AG09309 (cell line): ENCODE data around the gene KCNIP1.

Source experiments
- DNase-seq: peaks from one replicate; pipeline ENCODE4 v3.0.0-alpha.2; 2010; ENCODE audit warnings: low read depth
- H3K4me3 ChIP-seq: 2 replicates; pipeline ENCODE4 v1.5.1; 2011; ENCODE audit warnings: mild to moderate bottlenecking, low read depth, low read length, moderate library complexity; ENCODE audit not compliant: control insufficient read depth
- TF ChIP-seq, protein P1 (sequence below): IDR thresholded peaks from 2 replicates; pipeline ENCODE4 v1.5.1; 2011; ENCODE audit warnings: mild to moderate bottlenecking, low read depth, low read length, inconsistent platforms; ENCODE audit not compliant: insufficient read depth, control insufficient read depth; ENCODE audit errors: missing control alignments

KCNIP1 gene

GRCh38 chr5:170553218-170553617 is 49.4 kb downstream of the KCNIP1 start:
- no peak for DNase-seq
- TF ChIP-seq, protein P1, sequence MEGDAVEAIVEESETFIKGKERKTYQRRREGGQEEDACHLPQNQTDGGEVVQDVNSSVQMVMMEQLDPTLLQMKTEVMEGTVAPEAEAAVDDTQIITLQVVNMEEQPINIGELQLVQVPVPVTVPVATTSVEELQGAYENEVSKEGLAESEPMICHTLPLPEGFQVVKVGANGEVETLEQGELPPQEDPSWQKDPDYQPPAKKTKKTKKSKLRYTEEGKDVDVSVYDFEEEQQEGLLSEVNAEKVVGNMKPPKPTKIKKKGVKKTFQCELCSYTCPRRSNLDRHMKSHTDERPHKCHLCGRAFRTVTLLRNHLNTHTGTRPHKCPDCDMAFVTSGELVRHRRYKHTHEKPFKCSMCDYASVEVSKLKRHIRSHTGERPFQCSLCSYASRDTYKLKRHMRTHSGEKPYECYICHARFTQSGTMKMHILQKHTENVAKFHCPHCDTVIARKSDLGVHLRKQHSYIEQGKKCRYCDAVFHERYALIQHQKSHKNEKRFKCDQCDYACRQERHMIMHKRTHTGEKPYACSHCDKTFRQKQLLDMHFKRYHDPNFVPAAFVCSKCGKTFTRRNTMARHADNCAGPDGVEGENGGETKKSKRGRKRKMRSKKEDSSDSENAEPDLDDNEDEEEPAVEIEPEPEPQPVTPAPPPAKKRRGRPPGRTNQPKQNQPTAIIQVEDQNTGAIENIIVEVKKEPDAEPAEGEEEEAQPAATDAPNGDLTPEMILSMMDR = no peak
- no peak overlapping the region for H3K4me3 ChIP-seq

DNA sequence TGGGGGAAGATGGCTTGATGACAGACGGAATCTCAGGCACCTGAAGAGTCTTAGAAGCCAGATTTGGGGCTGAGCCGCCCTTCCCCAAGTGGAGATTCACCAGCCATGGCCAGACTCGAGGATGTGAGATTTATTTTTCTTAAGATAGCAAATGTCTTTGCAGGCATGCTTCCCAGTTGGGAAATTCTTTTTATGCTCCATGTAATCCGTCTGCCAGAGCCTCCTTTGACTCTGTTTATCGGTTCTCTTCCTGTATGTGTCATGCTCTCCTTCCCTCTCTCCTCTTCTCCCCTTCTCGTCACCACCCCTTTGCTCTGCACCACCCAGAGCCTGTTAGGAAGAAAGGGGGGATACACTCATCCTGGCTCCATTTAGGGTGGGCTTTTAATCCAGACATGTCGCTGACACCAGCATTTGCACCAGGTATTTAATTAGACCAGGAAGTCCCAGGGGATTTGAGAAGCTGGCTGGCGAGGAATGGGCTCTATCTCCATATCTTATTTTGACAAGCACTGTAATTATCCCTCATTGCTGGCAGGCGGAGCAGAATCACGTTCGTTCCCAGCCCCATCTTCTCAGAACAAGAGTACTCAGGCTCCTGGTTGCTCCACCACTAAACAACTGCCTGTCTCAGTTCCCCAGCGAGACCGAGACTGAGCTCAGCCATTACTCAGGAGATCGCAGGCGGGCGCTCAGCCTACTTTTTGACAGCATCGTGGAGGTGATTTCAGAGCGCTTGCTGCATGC is 50.9 kb downstream of the KCNIP1 start:
- no peak for DNase-seq
- no peak overlapping the region for H3K4me3 ChIP-seq
- TF ChIP-seq, protein P1 = no peak

DNA sequence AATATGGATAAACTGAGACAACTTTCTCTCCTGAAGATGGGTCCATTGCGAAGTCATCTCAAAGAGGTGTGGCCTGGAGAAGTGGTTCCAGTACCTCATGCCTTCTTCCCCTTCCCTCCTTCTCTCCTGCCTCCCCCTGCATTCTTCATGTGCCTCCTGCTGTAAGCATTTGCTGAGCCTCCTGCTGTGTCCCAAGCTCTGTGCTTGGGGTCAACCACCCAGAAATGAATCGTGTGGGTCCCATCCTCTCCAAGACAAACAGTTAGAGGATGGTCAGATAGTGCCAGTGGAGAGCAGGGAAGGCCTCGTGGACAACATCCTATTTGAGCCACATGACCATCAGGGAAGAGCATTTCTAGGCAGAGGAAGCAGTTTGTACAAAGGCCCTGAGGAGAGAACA is 53.5 kb downstream of the KCNIP1 start:
- no peak for DNase-seq
- H3K4me3 ChIP-seq = no peak overlapping the region
- TF ChIP-seq, protein P1 = no peak

DNA sequence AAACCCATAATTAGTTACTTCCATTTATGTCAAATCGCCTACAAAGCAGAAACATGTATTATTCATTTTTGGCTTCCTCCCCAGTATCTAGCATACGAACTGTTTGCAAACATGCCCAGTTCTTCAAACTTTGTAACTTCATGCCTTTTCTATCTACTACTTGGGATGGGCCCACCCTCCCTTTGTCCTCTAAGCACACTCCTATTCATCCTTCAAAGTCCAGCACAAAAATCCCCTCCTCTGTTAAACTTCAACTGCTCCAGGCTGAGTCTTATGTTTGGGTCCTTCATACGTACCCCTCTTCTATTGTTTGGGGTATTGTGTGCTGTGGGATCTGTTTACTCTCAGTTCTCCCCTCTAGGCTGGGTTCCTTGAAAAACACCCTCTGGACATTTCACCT is 55.5 kb downstream of the KCNIP1 start:
- no peak for DNase-seq
- TF ChIP-seq, protein P1 = no peak
- H3K4me3 ChIP-seq = no peak overlapping the region

GRCh38 chr5:170560938-170561337 is 57.1 kb downstream of the KCNIP1 start:
- no peak overlapping the region for H3K4me3 ChIP-seq
- TF ChIP-seq, protein P1 = no peak

DNA sequence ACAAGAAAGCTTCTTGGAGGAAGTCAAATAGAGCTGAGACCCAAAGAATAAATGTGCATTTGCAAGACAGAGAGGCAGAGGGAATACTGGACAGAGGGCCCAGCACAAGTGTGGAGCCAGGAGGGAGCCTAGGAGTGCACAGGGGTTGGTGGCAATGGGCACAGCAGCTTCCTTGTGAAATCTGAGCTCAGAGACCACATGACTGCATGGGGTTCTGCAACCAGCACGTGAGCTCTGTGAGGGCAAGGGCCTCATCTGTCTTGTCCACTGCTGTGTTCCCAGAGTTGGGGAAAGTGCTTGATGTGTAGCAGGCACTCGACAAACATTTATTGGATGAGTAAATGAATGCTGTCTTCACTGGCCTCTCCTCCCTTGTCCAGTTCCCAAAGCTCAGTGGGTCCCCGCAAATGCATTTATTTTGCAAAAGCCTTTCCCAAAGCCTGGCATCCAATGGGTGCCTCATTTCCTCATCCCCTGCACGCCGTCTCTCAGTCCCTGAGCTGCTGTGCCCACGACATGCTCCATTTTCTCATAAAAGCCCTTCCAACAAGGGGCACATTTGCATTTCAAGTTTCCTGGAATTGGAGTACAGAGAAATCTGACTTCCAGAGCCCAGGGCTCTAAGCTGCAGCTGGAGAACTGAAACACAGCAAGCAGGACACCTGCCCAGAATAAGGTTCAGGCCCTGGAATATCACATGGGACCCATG is 58.5 kb downstream of the KCNIP1 start:
- H3K4me3 ChIP-seq = no peak overlapping the region
- TF ChIP-seq, protein P1 = no peak
- DNase-seq = no peak

More at GRCh38 chr5:170560938-170561337, 57.1 kb downstream of the KCNIP1 start:
- no peak for DNase-seq

GRCh38 chr5:170562875-170563228 is 59.0 kb downstream of the KCNIP1 start:
- H3K4me3 ChIP-seq = no peak overlapping the region
- TF ChIP-seq, protein P1 = no peak
- no peak for DNase-seq
